CD14-positive monocyte (primary cell): ENCODE data around the gene PAM16. TPM values are rescaled to one million over a fixed set of nuclear protein-coding genes. Genes with fewer than 3 reads are reported as not detected.

Experiments used
- DNase-seq, 3 donors: peaks; one replicate each; pipeline ENCODE4 v3.0.0-alpha.2; 2011 to 2022
- H2AFZ ChIP-seq: 2 replicates; pipeline ENCODE4 v1.6.0; 2012; ENCODE audit warnings: mild to moderate bottlenecking, low read depth, low read length, inconsistent platforms; ENCODE audit not compliant: insufficient read depth, poor library complexity, severe bottlenecking
- H3K27ac ChIP-seq, 2 donors: 1 replicate in 1 of 2; 2 replicates in 1 of 2; pipeline ENCODE4 v1.5.1; 2012 to 2013; ENCODE audit warnings: low read length in 2 of 2, control low read depth in 1 of 2, inconsistent platforms in 1 of 2, low read depth in 1 of 2, mild to moderate bottlenecking in 1 of 2
- H3K27me3 ChIP-seq, 2 donors: one replicate each; pipeline versions ENCODE4 v1.6.0 to v1.6.1; 2011 to 2013; ENCODE audit warnings: low read length in 2 of 2; ENCODE audit not compliant: control insufficient read depth in 2 of 2, insufficient read depth in 2 of 2
- H3K36me3 ChIP-seq, 2 donors: replicated peaks in 1 of 2; 1 replicate in 1 of 2; 2 replicates in 1 of 2; pipeline versions ENCODE4 v1.5.1 to v1.6.1; 2012 to 2013; ENCODE audit warnings: low read length in 2 of 2, control low read depth in 1 of 2, inconsistent platforms in 1 of 2, mild to moderate bottlenecking in 1 of 2; ENCODE audit not compliant: insufficient read depth in 2 of 2, control insufficient read depth in 1 of 2
- H3K4me1 ChIP-seq, 2 donors: 1 replicate in 1 of 2; 2 replicates in 1 of 2; pipeline versions ENCODE4 v1.5.1 to v1.6.1; 2012 to 2013; ENCODE audit warnings: low read length in 2 of 2, control low read depth in 1 of 2, inconsistent platforms in 1 of 2, mild to moderate bottlenecking in 1 of 2, moderate library complexity in 1 of 2; ENCODE audit not compliant: insufficient read depth in 2 of 2, control insufficient read depth in 1 of 2
- H3K4me2 ChIP-seq: replicated peaks from 2 replicates; pipeline ENCODE3; 2012; ENCODE audit warnings: low read length, moderate library complexity, mild to moderate bottlenecking; ENCODE audit not compliant: poor library complexity, severe bottlenecking; ENCODE audit errors: extremely low read depth
- H3K4me3 ChIP-seq, 3 experiments: fragments of 200-600 bp in 1 of 3; sonication (generic) in 1 of 3; replicated peaks in 1 of 3; 1 replicate in 2 of 3; 2 replicates in 1 of 3; pipeline ENCODE4 v1.5.1; 2011 to 2013; ENCODE audit warnings: low read length in 3 of 3, mild to moderate bottlenecking in 3 of 3, control low read depth in 2 of 3, low read depth in 2 of 3, inconsistent platforms in 1 of 3, moderate library complexity in 1 of 3
- H3K79me2 ChIP-seq: 2 replicates; pipeline ENCODE4 v1.6.0; 2012; ENCODE audit warnings: mild to moderate bottlenecking, control low read depth, inconsistent platforms, low read length, moderate library complexity; ENCODE audit not compliant: insufficient read depth
- H3K9ac ChIP-seq: 2 replicates; pipeline ENCODE4 v1.6.0; 2017; ENCODE audit warnings: low read length, mild to moderate bottlenecking; ENCODE audit not compliant: insufficient read depth, poor library complexity, severe bottlenecking
- H3K9me3 ChIP-seq, 2 donors: replicated peaks in 1 of 2; 1 replicate in 1 of 2; 2 replicates in 1 of 2; pipeline versions ENCODE4 v1.5.1 to v1.6.1; 2012 to 2013; ENCODE audit warnings: low read length in 2 of 2, control low read depth in 1 of 2; ENCODE audit not compliant: control insufficient read depth in 1 of 2, insufficient read depth in 1 of 2
- H4K20me1 ChIP-seq: 2 replicates; pipeline ENCODE4 v1.6.0; 2012; ENCODE audit warnings: mild to moderate bottlenecking, low read length, control low read depth, moderate library complexity; ENCODE audit not compliant: insufficient read depth
- H3K27ac Mint-ChIP-seq, 7 donors: one replicate each; pipeline ENCODE4 v1.8.0; 2020; ENCODE audit warnings: mild to moderate bottlenecking in 7 of 7, mixed read lengths in 7 of 7, moderate library complexity in 6 of 7, inconsistent platforms in 2 of 7
- H3K27me3 Mint-ChIP-seq, 3 donors: one replicate each; pipeline ENCODE4 v1.8.0; 2021 to 2022; ENCODE audit warnings: low read depth in 3 of 3, mild to moderate bottlenecking in 3 of 3, mixed read lengths in 3 of 3, moderate library complexity in 3 of 3, inconsistent platforms in 1 of 3
- H3K36me3 Mint-ChIP-seq, 2 donors: one replicate each; pipeline ENCODE4 v1.8.0; 2020; ENCODE audit warnings: mixed read lengths in 2 of 2, inconsistent platforms in 1 of 2, mild to moderate bottlenecking in 1 of 2
- H3K4me1 Mint-ChIP-seq: one replicate; pipeline ENCODE4 v1.8.0; 2020; ENCODE audit warnings: mild to moderate bottlenecking, mixed read lengths
- H3K4me3 Mint-ChIP-seq, 2 donors: one replicate each; pipeline ENCODE4 v1.8.0; 2020; ENCODE audit warnings: mild to moderate bottlenecking in 2 of 2, mixed read lengths in 2 of 2, moderate library complexity in 1 of 2
- H3K9me3 Mint-ChIP-seq, 7 donors: one replicate each; pipeline ENCODE4 v1.8.0; 2020 to 2022; ENCODE audit warnings: mixed read lengths in 7 of 7, mild to moderate bottlenecking in 6 of 7, moderate library complexity in 6 of 7, inconsistent platforms in 2 of 7
- WGBS: methylation state at CpG from one replicate; pipeline ENCODE4 v1.1.5; 2013; ENCODE audit warnings: missing lambda C conversion rate; ENCODE audit not compliant: insufficient coverage; 5-methylcytosine and 5-hydroxymethylcytosine counted together
- intact Hi-C, 2 donors: fragments of 100-400 bp; cut with micrococcal nuclease; formaldehyde crosslinking; loops; one replicate each; pipeline versions ENCODE4 v1.15.0 to v1.15.1; 2023
- polyA plus RNA-seq, 3 donors: library from polyadenylated mRNA; depleted of rRNA in 1 of 3; unstranded in 2 of 3; stranded (reverse) in 1 of 3; fragments of 300-500 nt in 2 of 3; fragments of >200 nt in 1 of 3; fragmentation: Illumina TruSeq in 2 of 3; gene quantifications; 1 replicate in 2 of 3; 2 replicates in 1 of 3; pipeline ENCODE4 v1.2.3, GENCODE V29; 2012 to 2021
- TF ChIP-seq, protein P1 (sequence below): fragments of 200-600 bp; IDR thresholded peaks from one replicate; pipeline ENCODE4 v1.8.0; 2022; ENCODE audit warnings: antibody characterized with exemption, mild to moderate bottlenecking

The PAM16 gene
- polyA plus RNA-seq, 3 donors: 34.3 to 37.6 (median 34.7) TPM

DNA sequence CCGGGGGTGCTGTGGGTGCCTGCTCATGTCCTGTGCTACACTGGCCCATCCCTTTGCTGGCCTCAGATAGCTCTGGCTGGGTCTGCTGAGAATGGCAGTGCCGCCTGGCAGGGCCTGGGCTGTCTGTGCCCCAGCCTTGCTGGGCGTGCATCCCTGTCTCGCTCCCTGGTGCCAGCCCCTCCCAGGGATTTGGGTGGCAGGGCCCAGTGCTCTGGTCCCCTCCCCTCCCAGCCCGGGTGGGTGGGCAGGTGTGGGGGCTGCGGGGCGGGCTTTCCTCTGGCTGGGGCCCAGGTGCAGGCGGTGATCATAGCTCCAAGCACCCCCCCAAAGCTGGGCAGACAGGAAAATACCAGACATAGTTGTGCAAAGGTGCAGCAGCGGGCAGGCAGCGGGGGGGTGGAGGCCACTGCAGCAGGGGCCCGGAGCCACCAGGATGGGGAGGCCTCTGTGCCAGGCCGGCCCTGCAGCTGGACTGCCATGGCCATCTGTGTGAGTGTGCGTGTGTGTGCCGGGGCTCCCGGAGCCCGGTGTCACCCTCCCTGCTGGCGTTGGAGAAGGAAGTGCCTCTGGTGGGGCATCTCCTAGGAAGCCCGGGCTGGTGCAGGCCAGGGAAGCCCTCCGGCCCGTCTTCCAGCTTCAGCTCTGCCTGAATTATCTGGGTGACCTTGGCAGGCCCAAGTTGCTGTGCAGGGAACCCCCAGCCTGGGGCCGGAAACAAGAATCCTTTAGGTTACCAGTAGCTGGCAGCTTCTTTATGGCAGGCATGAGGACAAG lies 27.9 kb downstream of the PAM16 start:
- intact Hi-C loops: no loop called here
- Histone ChIP-seq H3K9ac (no peak overlapping the region), H3K4me1 (peaks cover 17 to 18% of the 10 kb centered on the region in 2 donors), H3K4me3 (no peak overlapping the region), H2AFZ (no peak overlapping the region), H3K27me3 (peaks cover 0 to 14% of the 10 kb centered on the region in 2 donors), H3K36me3 (no peaks in the 10 kb centered on the region), H3K79me2 (no peaks in the 10 kb centered on the region), H3K4me2 (no peak overlapping the region), H3K9me3 (no peaks in the 10 kb centered on the region), H4K20me1 (no peaks in the 10 kb centered on the region), H3K27ac (no peak overlapping the region)
- no peak overlapping the region for H3K4me3 Mint-ChIP-seq
- no peaks in the 10 kb centered on the region for H3K36me3 Mint-ChIP-seq
- no peak overlapping the region for H3K27ac Mint-ChIP-seq
- peaks cover 6 to 40% (median 18%) of the 10 kb centered on the region in 3 donors for H3K27me3 Mint-ChIP-seq
- H3K4me1 Mint-ChIP-seq: peaks cover 9% of the 10 kb centered on the region
- DNase-seq: no peak
- H3K9me3 Mint-ChIP-seq: no peaks in the 10 kb centered on the region
- 83% methylated on average over 15 of the region's 21 CpGs for WGBS
- TF ChIP-seq, protein P1, sequence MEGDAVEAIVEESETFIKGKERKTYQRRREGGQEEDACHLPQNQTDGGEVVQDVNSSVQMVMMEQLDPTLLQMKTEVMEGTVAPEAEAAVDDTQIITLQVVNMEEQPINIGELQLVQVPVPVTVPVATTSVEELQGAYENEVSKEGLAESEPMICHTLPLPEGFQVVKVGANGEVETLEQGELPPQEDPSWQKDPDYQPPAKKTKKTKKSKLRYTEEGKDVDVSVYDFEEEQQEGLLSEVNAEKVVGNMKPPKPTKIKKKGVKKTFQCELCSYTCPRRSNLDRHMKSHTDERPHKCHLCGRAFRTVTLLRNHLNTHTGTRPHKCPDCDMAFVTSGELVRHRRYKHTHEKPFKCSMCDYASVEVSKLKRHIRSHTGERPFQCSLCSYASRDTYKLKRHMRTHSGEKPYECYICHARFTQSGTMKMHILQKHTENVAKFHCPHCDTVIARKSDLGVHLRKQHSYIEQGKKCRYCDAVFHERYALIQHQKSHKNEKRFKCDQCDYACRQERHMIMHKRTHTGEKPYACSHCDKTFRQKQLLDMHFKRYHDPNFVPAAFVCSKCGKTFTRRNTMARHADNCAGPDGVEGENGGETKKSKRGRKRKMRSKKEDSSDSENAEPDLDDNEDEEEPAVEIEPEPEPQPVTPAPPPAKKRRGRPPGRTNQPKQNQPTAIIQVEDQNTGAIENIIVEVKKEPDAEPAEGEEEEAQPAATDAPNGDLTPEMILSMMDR: no peak

DNA sequence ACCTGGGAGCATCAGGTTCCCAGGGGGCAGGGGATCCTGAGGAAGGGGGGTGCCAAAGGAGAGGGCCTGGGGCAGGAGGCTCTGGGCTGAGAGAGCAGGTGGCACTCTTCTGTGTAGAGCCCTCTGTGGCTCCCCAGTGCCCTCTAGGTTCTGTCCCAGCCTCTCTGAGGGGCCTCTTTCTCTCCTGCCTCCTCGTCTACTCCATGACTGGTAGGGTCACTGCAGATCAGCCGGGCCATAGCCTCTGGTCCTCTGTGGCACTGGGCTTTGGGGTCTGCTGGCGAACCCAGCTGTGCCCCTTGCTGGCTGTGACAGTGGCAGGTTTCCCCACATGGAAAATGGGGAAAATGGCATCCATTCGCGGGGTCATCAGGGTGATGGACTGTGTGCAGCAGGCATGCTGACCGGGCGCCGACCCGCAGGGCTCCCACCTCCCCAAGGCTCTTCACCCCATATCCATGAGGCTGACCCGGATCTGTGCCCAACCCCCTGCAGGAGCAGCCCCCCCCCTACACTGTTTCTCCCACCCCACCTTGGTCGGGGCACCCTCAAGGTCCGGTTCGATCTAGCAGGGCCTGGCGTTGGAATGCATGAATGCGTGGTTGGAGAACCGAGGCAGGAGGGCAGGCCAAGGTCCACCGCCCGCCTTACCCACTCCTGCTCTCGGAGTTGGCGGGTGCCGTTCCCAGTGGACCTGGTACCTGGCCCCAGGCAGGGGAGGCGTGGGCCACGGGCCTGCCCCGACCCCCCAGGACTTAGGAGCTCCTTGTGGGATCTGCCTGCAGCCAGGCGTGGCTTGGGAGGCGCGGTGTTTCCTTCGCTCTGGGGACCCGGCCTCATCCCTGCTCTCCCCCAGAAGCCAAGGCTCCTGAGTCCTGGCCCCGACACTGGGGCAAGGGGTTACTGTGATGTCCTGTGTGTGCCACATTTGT lies 28.7 kb downstream of the PAM16 start:
- Histone ChIP-seq H3K9ac (no peak overlapping the region), H3K27ac (no peak overlapping the region), H3K27me3 (peaks cover 0 to 15% of the 10 kb centered on the region in 2 donors), H3K9me3 (no peaks in the 10 kb centered on the region), H2AFZ (no peak overlapping the region), H4K20me1 (no peaks in the 10 kb centered on the region), H3K4me1 (peaks cover 11% of the 10 kb centered on the region in 2 donors), H3K79me2 (no peaks in the 10 kb centered on the region), H3K36me3 (no peaks in the 10 kb centered on the region), H3K4me3 (no peak overlapping the region), H3K4me2 (no peak overlapping the region)
- Mint-ChIP-seq H3K27ac (no peak overlapping the region), H3K27me3 (peaks cover 7 to 38% (median 17%) of the 10 kb centered on the region in 3 donors), H3K4me1 (peaks cover 6% of the 10 kb centered on the region), H3K4me3 (no peak overlapping the region), H3K9me3 (no peaks in the 10 kb centered on the region), H3K36me3 (no peaks in the 10 kb centered on the region)
- intact Hi-C loops: no loop called here
- DNase-seq: no peak
- WGBS: 96% methylated on average over 23 of the region's 30 CpGs
- TF ChIP-seq, protein P1: no peak
